Measurements from ENCODE around the gene DNAJB1.
"Not testable (repeated sequence)": the region's sequence is repeated elsewhere in the genome, so short reads cannot be mapped to it uniquely, and the experiment has no call there.

The DNAJB1 gene

GRCh38 chr19:14517840-14518505 lies at the start of gene DNAJB1:
Gene DNAJB1, minus strand, starts transcription at chr19:14518397. Its CDS starts 48 bp downstream, at chr19:14518349.
- peaks cover 50% of the 10 kb centered on the region for H3K4me1 Mint-ChIP-seq (ENCODE audit: low read depth)
- H3K27me3 Mint-ChIP-seq (ENCODE audit: low read depth) = no peaks in the 10 kb centered on the region

GRCh38 chr19:14567079-14567478 lies 48.9 kb upstream of the DNAJB1 start:
- Mint-ChIP-seq H3K4me3 (no peak overlapping the region), H3K27ac (peak overlapping the region; percentile 41), H3K9me3 (no peaks in the 10 kb centered on the region), H3K27me3 (ENCODE audit: low read depth) (no peaks in the 10 kb centered on the region), H3K4me1 (ENCODE audit: low read depth) (peaks cover 19% of the 10 kb centered on the region), H3K36me3 (ENCODE audit: low read depth) (peaks cover 6% of the 10 kb centered on the region)

More at GRCh38 chr19:14517840-14518505, at the start of gene DNAJB1:
- H3K36me3 Mint-ChIP-seq (ENCODE audit: low read depth) = peaks cover 31% of the 10 kb centered on the region
- H3K4me3 Mint-ChIP-seq = peak within 1 kb of the TSS; percentile 93
- H3K27ac Mint-ChIP-seq = peak within 1 kb of the TSS; percentile 94
- no peaks in the 10 kb centered on the region for H3K9me3 Mint-ChIP-seq

- Mint-ChIP-seq H3K27me3 (ENCODE audit: low read depth) (no peaks in the 10 kb centered on the region), H3K9me3 (no peaks in the 10 kb centered on the region), H3K4me1 (ENCODE audit: low read depth) (peaks cover 19% of the 10 kb centered on the region), H3K27ac (no peak overlapping the region), H3K4me3 (no peak overlapping the region), H3K36me3 (ENCODE audit: low read depth) (peaks cover 6% of the 10 kb centered on the region)
These were observed 48.5 kb upstream of the DNAJB1 start for GRCh38 chr19:14566712-14567077.

- H3K9me3 Mint-ChIP-seq = no peaks in the 10 kb centered on the region
- peaks cover 16% of the 10 kb centered on the region for H3K4me1 Mint-ChIP-seq (ENCODE audit: low read depth)
- H3K27me3 Mint-ChIP-seq (ENCODE audit: low read depth) = no peaks in the 10 kb centered on the region
- peaks cover 6% of the 10 kb centered on the region for H3K36me3 Mint-ChIP-seq (ENCODE audit: low read depth)
- H3K4me3 Mint-ChIP-seq = no peak overlapping the region
- H3K27ac Mint-ChIP-seq = no peak overlapping the region
These were observed 47.8 kb upstream of the DNAJB1 start for GRCh38 chr19:14565765-14566711.

GRCh38 chr19:14565298-14565679 lies 47.1 kb upstream of the DNAJB1 start:
- Mint-ChIP-seq H3K27me3 (ENCODE audit: low read depth) (no peaks in the 10 kb centered on the region), H3K9me3 (no peaks in the 10 kb centered on the region), H3K4me3 (no peak overlapping the region), H3K27ac (no peak overlapping the region), H3K4me1 (ENCODE audit: low read depth) (peaks cover 12% of the 10 kb centered on the region), H3K36me3 (ENCODE audit: low read depth) (peaks cover 6% of the 10 kb centered on the region)

- not testable (repeated sequence) for H3K9me3 Mint-ChIP-seq; H3K27me3 Mint-ChIP-seq (ENCODE audit: low read depth); H3K4me3 Mint-ChIP-seq; H3K27ac Mint-ChIP-seq; H3K36me3 Mint-ChIP-seq (ENCODE audit: low read depth)
- peaks cover 12% of the 10 kb centered on the region for H3K4me1 Mint-ChIP-seq (ENCODE audit: low read depth)
These were observed 46.6 kb upstream of the DNAJB1 start for GRCh38 chr19:14564652-14565297.

- Mint-ChIP-seq H3K4me3 (no peak overlapping the region), H3K36me3 (ENCODE audit: low read depth) (peaks cover 6% of the 10 kb centered on the region), H3K27ac (no peak overlapping the region), H3K27me3 (ENCODE audit: low read depth) (no peaks in the 10 kb centered on the region), H3K4me1 (ENCODE audit: low read depth) (peaks cover 7% of the 10 kb centered on the region), H3K9me3 (no peaks in the 10 kb centered on the region)
These were observed 45.9 kb upstream of the DNAJB1 start for GRCh38 chr19:14563989-14564651.

GRCh38 chr19:14563590-14563926 lies 45.4 kb upstream of the DNAJB1 start:
- Mint-ChIP-seq H3K36me3 (ENCODE audit: low read depth) (peaks cover 6% of the 10 kb centered on the region), H3K9me3 (no peaks in the 10 kb centered on the region), H3K27me3 (ENCODE audit: low read depth) (no peaks in the 10 kb centered on the region), H3K4me1 (ENCODE audit: low read depth) (peaks cover 7% of the 10 kb centered on the region), H3K27ac (no peak overlapping the region), H3K4me3 (no peak overlapping the region)

GRCh38 chr19:14562660-14563589 lies 44.7 kb upstream of the DNAJB1 start:
- Mint-ChIP-seq H3K27ac (no peak overlapping the region), H3K9me3 (no peaks in the 10 kb centered on the region), H3K4me1 (ENCODE audit: low read depth) (peaks cover 3% of the 10 kb centered on the region), H3K36me3 (ENCODE audit: low read depth) (peaks cover 6% of the 10 kb centered on the region), H3K4me3 (no peak overlapping the region), H3K27me3 (ENCODE audit: low read depth) (no peaks in the 10 kb centered on the region)

GRCh38 chr19:14561847-14562351 lies 43.7 kb upstream of the DNAJB1 start:
- peaks cover 3% of the 10 kb centered on the region for H3K4me1 Mint-ChIP-seq (ENCODE audit: low read depth)
- H3K27ac Mint-ChIP-seq = no peak overlapping the region
- H3K9me3 Mint-ChIP-seq = no peaks in the 10 kb centered on the region
- no peak overlapping the region for H3K4me3 Mint-ChIP-seq
- no peaks in the 10 kb centered on the region for H3K27me3 Mint-ChIP-seq (ENCODE audit: low read depth)
- H3K36me3 Mint-ChIP-seq (ENCODE audit: low read depth) = peaks cover 4% of the 10 kb centered on the region

GRCh38 chr19:14561249-14561648 lies 43.1 kb upstream of the DNAJB1 start:
- H3K4me3 Mint-ChIP-seq = no peak overlapping the region
- H3K9me3 Mint-ChIP-seq = no peaks in the 10 kb centered on the region
- no peak overlapping the region for H3K27ac Mint-ChIP-seq
- H3K36me3 Mint-ChIP-seq (ENCODE audit: low read depth) = peaks cover 4% of the 10 kb centered on the region
- H3K4me1 Mint-ChIP-seq (ENCODE audit: low read depth) = peaks cover 8% of the 10 kb centered on the region
- no peaks in the 10 kb centered on the region for H3K27me3 Mint-ChIP-seq (ENCODE audit: low read depth)

- H3K27me3 Mint-ChIP-seq (ENCODE audit: low read depth) = no peaks in the 10 kb centered on the region
- H3K4me3 Mint-ChIP-seq = no peak overlapping the region
- peaks cover 11% of the 10 kb centered on the region for H3K4me1 Mint-ChIP-seq (ENCODE audit: low read depth)
- H3K9me3 Mint-ChIP-seq = no peaks in the 10 kb centered on the region
- H3K27ac Mint-ChIP-seq = no peak overlapping the region
- peaks cover 4% of the 10 kb centered on the region for H3K36me3 Mint-ChIP-seq (ENCODE audit: low read depth)
These were observed 42.5 kb upstream of the DNAJB1 start for GRCh38 chr19:14560776-14561108.

- Mint-ChIP-seq H3K27ac (peak overlapping the region; percentile 41), H3K4me1 (ENCODE audit: low read depth) (peaks cover 11% of the 10 kb centered on the region), H3K9me3 (no peaks in the 10 kb centered on the region), H3K27me3 (ENCODE audit: low read depth) (no peaks in the 10 kb centered on the region), H3K4me3 (no peak overlapping the region), H3K36me3 (ENCODE audit: low read depth) (peaks cover 4% of the 10 kb centered on the region)
These were observed 41.9 kb upstream of the DNAJB1 start for GRCh38 chr19:14559916-14560775.
